PC-9 (cell line): ENCODE measurements around the gene RFX8. TPM values are rescaled to one million over a fixed set of nuclear protein-coding genes. Genes with fewer than 3 reads are reported as not detected.

Experiments
- Bru-seq: library from RNA; stranded (reverse); fragments of 400-500 nt; gene quantifications from one replicate; lab custom pipeline; 2021; lab: Mats Ljungman, UMichigan
- BruChase-seq, 2 experiments: library from RNA; stranded (reverse); fragments of 400-500 nt; gene quantifications; one replicate each; lab custom pipeline; 2021; lab: Mats Ljungman, UMichigan
- BruUV-seq: library from RNA; stranded (reverse); fragments of 400-500 nt; replicated peaks from 2 replicates; lab custom pipeline; 2021; lab: Mats Ljungman, UMichigan
- CTCF ChIA-PET: fragments of 300-600 bp; sonication (Branson Sonifier 250); formaldehyde crosslinking; loops from one replicate; lab custom pipeline; 2022; ENCODE audit warnings: antibody characterized with exemption; lab: Charles Lee
- POLR2A ChIA-PET: fragments of 300-600 bp; sonication (Branson Sonifier 250); formaldehyde crosslinking; loops from one replicate; lab custom pipeline; 2022; ENCODE audit warnings: antibody characterized with exemption; ENCODE audit not compliant: unreplicated experiment; lab: Charles Lee
- DNase-seq, 2 experiments: peaks; one replicate each; pipeline versions ENCODE4 v3.0.0 to v3.0.0-alpha.2; 2015 to 2022; ENCODE audit warnings: mixed read lengths in 1 of 2
- H2AFZ ChIP-seq: fragments of 200-600 bp; sonication (generic); 2 replicates; pipeline ENCODE4 v1.8.1; 2017; ENCODE audit warnings: antibody characterized with exemption
- H3F3A ChIP-seq: fragments of 200-600 bp; sonication (generic); 2 replicates; pipeline ENCODE4 v1.8.1; 2017; ENCODE audit warnings: antibody characterized with exemption, mild to moderate bottlenecking, low read depth; ENCODE audit not compliant: insufficient read depth
- H3K27ac ChIP-seq: fragments of 200-600 bp; sonication (generic); 2 replicates; pipeline ENCODE4 v1.6.1; 2016; ENCODE audit warnings: mixed run types
- H3K27me3 ChIP-seq: fragments of 200-600 bp; sonication (generic); 2 replicates; pipeline ENCODE4 v1.6.1; 2016; ENCODE audit warnings: low read depth, mixed run types; ENCODE audit not compliant: insufficient read depth
- H3K36me3 ChIP-seq: fragments of 200-600 bp; sonication (generic); 2 replicates; pipeline ENCODE4 v1.6.1; 2016; ENCODE audit warnings: low read depth, mixed run types
- H3K4me1 ChIP-seq: fragments of 200-600 bp; sonication (generic); replicated peaks from 2 replicates; pipeline ENCODE4 v1.6.1; 2016; ENCODE audit warnings: mixed run types; ENCODE audit not compliant: insufficient read depth
- H3K4me2 ChIP-seq: fragments of 200-600 bp; sonication (generic); 2 replicates; pipeline ENCODE4 v1.6.1; 2017; ENCODE audit warnings: mixed run types
- H3K4me3 ChIP-seq: fragments of 200-600 bp; sonication (generic); 2 replicates; pipeline ENCODE4 v1.6.1; 2016; ENCODE audit warnings: mixed run types
- H3K79me2 ChIP-seq: fragments of 200-600 bp; sonication (generic); 2 replicates; pipeline ENCODE4 v1.6.1; 2017; ENCODE audit warnings: low read depth, mixed run types
- H3K9me2 ChIP-seq: fragments of 200-600 bp; sonication (generic); 2 replicates; pipeline ENCODE4 v1.8.1; 2017; ENCODE audit warnings: mild to moderate bottlenecking; ENCODE audit not compliant: insufficient read depth
- H3K9me3 ChIP-seq: fragments of 200-600 bp; sonication (generic); 2 replicates; pipeline ENCODE4 v1.8.1; 2016; ENCODE audit warnings: low read depth; ENCODE audit not compliant: insufficient read depth
- H4K20me1 ChIP-seq: fragments of 200-600 bp; sonication (generic); 2 replicates; pipeline ENCODE4 v1.8.1; 2017; ENCODE audit not compliant: insufficient read depth
- EZH2 ChIP-seq: fragments of 200-600 bp; sonication (generic); IDR thresholded peaks from 2 replicates; pipeline ENCODE4 v1.8.0; 2017; ENCODE audit warnings: antibody characterized with exemption, low read depth
- intact Hi-C: fragments of 100-400 bp; cut with micrococcal nuclease; formaldehyde crosslinking; loops from one replicate; pipeline ENCODE4 v1.10.0; 2022; ENCODE audit not compliant: unreplicated experiment
- long read RNA-seq: library from polyadenylated mRNA; stranded (forward); transcript quantifications from one replicate; pipeline ENCODE4 v2.0.0, GENCODE V29; 2022
- total RNA-seq: library from RNA; stranded (reverse); gene quantifications from 2 replicates; pipeline ENCODE4 v1.2.3, GENCODE V29; 2021
- TF ChIP-seq, protein P1 (sequence below): fragments of 200-600 bp; sonication (generic); conservative IDR thresholded peaks from 2 replicates; pipeline ENCODE4 v1.6.1; 2017; ENCODE audit warnings: mixed run types, antibody characterized with exemption, mild to moderate bottlenecking, moderate library complexity

The RFX8 gene
- total RNA-seq (not detected in 2 replicates), Bru-seq, nascent RNA (percentile 12 among the genes with signal in this experiment), BruChase-seq, experiment 1, labeled RNA remaining after a 2-hour chase (percentile 6 among the genes with signal in this experiment), BruChase-seq, experiment 2, labeled RNA remaining after a 6-hour chase (percentile 11 among the genes with signal in this experiment)
- long read RNA-seq, result 0 reads

DNA sequence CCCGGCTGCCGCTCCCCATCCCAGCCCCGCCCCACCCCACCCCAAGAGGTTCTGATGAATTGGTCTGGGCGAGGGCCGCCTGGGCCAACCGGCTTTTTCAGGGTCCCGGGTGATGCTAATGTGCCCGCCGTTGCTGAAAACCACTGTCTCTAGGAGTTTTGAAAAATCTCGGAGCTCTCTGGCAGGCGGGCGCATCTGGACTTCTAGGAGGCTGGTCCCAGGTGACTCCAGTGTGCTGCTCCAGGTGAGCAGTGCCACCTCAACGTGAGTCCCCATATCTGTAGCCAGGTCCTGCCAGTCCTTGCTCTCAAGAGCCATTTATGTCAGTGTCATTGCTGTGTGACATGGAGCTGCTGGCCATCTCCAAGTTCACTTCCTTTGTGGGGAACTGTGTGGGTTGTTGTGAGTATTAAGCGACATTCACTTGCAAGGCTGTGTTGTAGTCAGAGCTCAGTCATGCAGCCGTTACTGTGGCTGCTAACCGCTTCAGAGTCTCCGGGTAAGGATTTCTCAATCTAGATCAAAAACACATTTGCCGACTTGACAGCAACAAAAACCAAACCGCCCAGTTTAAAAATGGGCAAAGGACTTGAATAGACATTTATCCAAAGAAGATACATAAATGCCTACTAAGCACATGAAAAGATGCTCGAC lies at the start of gene RFX8:
TSS of gene RFX8 (minus strand) at position 382 of the 654 bp plus-strand sequence. CDS start 8,264 bp downstream, outside the sequence.
- ChIA-PET POLR2A (no interaction called here), CTCF (interaction anchor here (0.6 kb wide), 1 partner anchor 411 kb away, joined by 3 read pairs; no protein-coding TSS in a partner anchor)
- DNase-seq, result no peak
- Histone ChIP-seq H4K20me1 (no peaks in the 10 kb centered on the region), H3K9me3 (no peaks in the 10 kb centered on the region), H3K36me3 (no peaks in the 10 kb centered on the region), H3K9me2 (no peaks in the 10 kb centered on the region), H2AFZ (peak within 1 kb of the TSS; percentile 77), H3K4me2 (peak within 1 kb of the TSS; percentile 61), H3K79me2 (no peaks in the 10 kb centered on the region), H3K4me1 (peaks cover 10% of the 10 kb centered on the region), H3K4me3 (peak within 1 kb of the TSS; percentile 50), H3K27me3 (no peaks in the 10 kb centered on the region), H3K27ac (no peak within 1 kb of the TSS), H3F3A (no peaks in the 10 kb centered on the region)
- no peak for TF ChIP-seq EZH2
- intact Hi-C loops, result no loop called here
- no TSS peak for BruUV-seq

DNA sequence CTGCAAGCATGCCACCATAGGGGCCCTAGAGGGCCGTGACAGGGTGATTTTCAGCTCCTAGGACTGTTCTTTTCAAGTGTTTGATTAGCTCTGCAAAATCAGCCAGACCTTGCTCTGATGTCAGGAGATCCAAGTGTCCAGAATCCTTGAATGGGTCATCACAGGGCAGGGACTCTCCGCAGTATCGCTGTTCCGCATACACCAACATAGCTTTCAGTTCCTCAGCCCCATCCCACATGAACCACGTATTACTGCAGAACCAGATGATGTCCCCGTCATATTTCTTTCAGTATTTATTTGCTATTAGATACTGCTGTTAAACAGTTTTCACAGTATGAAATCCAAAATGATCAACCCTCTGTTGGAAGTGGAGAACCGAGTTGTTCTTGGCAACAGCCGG lies 46.6 kb upstream of the RFX8 start:
- Histone ChIP-seq H3K4me1 (peaks cover 47% of the 10 kb centered on the region), H3F3A (peaks cover 39% of the 10 kb centered on the region), H3K9me2 (no peaks in the 10 kb centered on the region), H3K4me3 (no peak overlapping the region), H4K20me1 (no peaks in the 10 kb centered on the region), H3K79me2 (peaks cover 7% of the 10 kb centered on the region; the same call in 1 of the 2 replicates), H3K9me3 (peaks cover 3% of the 10 kb centered on the region; the same call in 1 of the 2 replicates), H3K27me3 (no peaks in the 10 kb centered on the region), H3K4me2 (no peak overlapping the region), H3K27ac (peak overlapping the region; percentile 98; the same call in 1 of the 2 replicates), H3K36me3 (no peaks in the 10 kb centered on the region), H2AFZ (no peak overlapping the region)
- no peak for DNase-seq
- intact Hi-C loops, result no loop called here
- TF ChIP-seq, protein P1, sequence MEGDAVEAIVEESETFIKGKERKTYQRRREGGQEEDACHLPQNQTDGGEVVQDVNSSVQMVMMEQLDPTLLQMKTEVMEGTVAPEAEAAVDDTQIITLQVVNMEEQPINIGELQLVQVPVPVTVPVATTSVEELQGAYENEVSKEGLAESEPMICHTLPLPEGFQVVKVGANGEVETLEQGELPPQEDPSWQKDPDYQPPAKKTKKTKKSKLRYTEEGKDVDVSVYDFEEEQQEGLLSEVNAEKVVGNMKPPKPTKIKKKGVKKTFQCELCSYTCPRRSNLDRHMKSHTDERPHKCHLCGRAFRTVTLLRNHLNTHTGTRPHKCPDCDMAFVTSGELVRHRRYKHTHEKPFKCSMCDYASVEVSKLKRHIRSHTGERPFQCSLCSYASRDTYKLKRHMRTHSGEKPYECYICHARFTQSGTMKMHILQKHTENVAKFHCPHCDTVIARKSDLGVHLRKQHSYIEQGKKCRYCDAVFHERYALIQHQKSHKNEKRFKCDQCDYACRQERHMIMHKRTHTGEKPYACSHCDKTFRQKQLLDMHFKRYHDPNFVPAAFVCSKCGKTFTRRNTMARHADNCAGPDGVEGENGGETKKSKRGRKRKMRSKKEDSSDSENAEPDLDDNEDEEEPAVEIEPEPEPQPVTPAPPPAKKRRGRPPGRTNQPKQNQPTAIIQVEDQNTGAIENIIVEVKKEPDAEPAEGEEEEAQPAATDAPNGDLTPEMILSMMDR, result no peak
- TF ChIP-seq EZH2, result no peak
- POLR2A ChIA-PET, result no interaction called here
- CTCF ChIA-PET, result no interaction called here
- no TSS peak for BruUV-seq

DNA sequence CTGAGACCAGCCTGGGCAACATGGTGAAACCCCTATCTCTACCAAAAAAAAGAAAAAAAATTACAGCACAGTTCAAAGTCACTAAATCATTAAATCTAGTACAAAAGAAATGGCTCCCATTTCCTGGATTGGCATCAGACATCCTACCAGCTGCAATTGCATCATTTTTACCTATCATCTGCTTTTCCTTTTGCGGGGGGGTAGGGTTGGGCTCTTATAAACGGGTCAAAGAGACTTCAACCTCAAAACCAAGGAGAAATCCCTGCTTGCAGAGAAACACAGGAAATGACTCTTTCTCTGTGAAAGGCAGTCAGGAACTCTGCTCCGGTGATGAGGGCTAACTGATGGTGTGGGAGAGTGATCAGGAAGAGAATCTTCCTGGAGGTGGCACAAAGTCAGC lies 45.3 kb upstream of the RFX8 start:
- no peak for TF ChIP-seq EZH2
- TF ChIP-seq, protein P1, result no peak
- intact Hi-C loops, result no loop called here
- ChIA-PET POLR2A (no interaction called here), CTCF (interaction anchor here (0.5 to 0.7 kb wide), 4 partner anchors 134 to 225 kb away, joined by 3 to 25 read pairs (median 16); no protein-coding TSS in a partner anchor)
- H3K4me3 ChIP-seq, result no peak overlapping the region
- peaks cover 7% of the 10 kb centered on the region; the same call in 1 of the 2 replicates for H3K79me2 ChIP-seq
- H2AFZ ChIP-seq, result no peak overlapping the region; the same call in 1 of the 2 replicates
- DNase-seq, result peak in 1 of 2 experiments; percentile 71
- peak overlapping the region; percentile 98 for H3K27ac ChIP-seq
- peaks cover 51% of the 10 kb centered on the region for H3F3A ChIP-seq
- H3K36me3 ChIP-seq, result no peaks in the 10 kb centered on the region
- H3K27me3 ChIP-seq, result no peaks in the 10 kb centered on the region
- H3K9me3 ChIP-seq, result peaks cover 6% of the 10 kb centered on the region; the same call in 1 of the 2 replicates
- BruUV-seq, result no TSS peak
- H3K9me2 ChIP-seq, result no peaks in the 10 kb centered on the region
- H3K4me2 ChIP-seq, result peak overlapping the region; percentile 67
- peaks cover 55% of the 10 kb centered on the region for H3K4me1 ChIP-seq
- no peaks in the 10 kb centered on the region for H4K20me1 ChIP-seq
